ENCODE results near the gene BLACAT1. TPM values are rescaled to one million over a fixed set of nuclear protein-coding genes. Genes with fewer than 3 reads are reported as not detected.
A peak's percentile ranks its signal among the peaks of the same experiment; 100 is the strongest.

The BLACAT1 gene
- total and polyA plus RNA-seq, 9 of the 15 experiments (the other 6 are each of a cell fraction or from before 2014, with no cell fraction given): 0.10 to 5.9 (median 0.73) TPM

DNA sequence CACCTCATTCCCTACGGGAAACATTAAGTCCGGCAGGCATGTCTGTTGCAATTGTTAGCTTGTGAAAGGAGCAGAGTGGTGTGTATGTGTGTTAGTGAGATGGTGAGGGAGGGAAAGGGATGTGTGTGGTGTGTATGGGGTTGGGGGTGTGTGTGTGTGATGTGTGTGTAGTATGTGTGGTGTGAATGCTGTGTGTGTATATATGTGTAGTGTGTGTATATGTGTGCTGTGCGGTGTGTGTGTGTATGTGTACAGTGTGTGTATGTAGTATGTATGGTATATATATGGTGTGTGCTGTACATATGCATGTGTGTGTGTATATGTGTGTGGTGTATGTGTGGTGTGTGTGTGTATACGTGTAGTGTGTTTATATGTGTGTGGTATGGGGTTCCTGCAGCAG, 20.8 kb upstream of the BLACAT1 start:
- H3K9me3 ChIP-seq (replicated peaks; ENCODE audit: control insufficient read depth, insufficient read depth, low read depth, low read length): peaks cover 4% of the 10 kb centered on the region; the same call in 1 of the 2 replicates
- in situ Hi-C loops (cut with MboI): no loop called here
- ATAC-seq (no peak), FAIRE-seq (no peak), DNase-seq (ENCODE audit: extremely low read depth in 1 of 4, low spot score in 3 of 4) (no peak)
- CTCF ChIA-PET (ENCODE audit: low intra/inter-chr PET ratio): no interaction called here
- peaks cover 10 to 35% of the 10 kb centered on the region in 2 experiments for H3K27me3 ChIP-seq (ENCODE audit: control insufficient read depth in 2 of 2, insufficient read depth in 2 of 2, low read length in 2 of 2)
- TF ChIP-seq, protein P1, sequence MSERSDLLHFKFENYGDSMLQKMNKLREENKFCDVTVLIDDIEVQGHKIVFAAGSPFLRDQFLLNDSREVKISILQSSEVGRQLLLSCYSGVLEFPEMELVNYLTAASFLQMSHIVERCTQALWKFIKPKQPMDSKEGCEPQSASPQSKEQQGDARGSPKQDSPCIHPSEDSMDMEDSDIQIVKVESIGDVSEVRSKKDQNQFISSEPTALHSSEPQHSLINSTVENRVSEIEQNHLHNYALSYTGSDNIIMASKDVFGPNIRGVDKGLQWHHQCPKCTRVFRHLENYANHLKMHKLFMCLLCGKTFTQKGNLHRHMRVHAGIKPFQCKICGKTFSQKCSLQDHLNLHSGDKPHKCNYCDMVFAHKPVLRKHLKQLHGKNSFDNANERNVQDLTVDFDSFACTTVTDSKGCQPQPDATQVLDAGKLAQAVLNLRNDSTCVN (CRISPR knock-in tag; IDR thresholded peaks at IDR 0.05): peak; percentile 58; the same call in 1 of the 2 replicates
- no peak for TF ChIP-seq DACH1 (IDR thresholded peaks at IDR 0.05; ENCODE audit: partially characterized antibody)
- TF ChIP-seq OTX1 (CRISPR knock-in tag; IDR thresholded peaks at IDR 0.05): 0 out of 2 replicates have a peak, but pooled peaks have one; percentile 15
- TF ChIP-seq TSC22D4 (tag; IDR thresholded peaks at IDR 0.05): 0 out of 2 replicates have a peak, but pooled peaks have one; percentile 67
- TF ChIP-seq ELF4 (CRISPR knock-in tag; IDR thresholded peaks at IDR 0.05): 0 out of 2 replicates have a peak, but pooled peaks have one; percentile 40
- POLR2A ChIA-PET: interaction anchor here (0.5 to 1.0 kb wide), 3 partner anchors 9 to 16 kb away, joined by 3 read pairs; no protein-coding TSS in a partner anchor
- no peak overlapping the region for H3K9ac ChIP-seq (ENCODE audit: insufficient read depth in 1 of 2, low read depth in 2 of 2, low read length in 2 of 2)
- no peaks in the 10 kb centered on the region for H3K79me2 ChIP-seq (ENCODE audit: control insufficient read depth, insufficient read depth, low read length)
- no peak overlapping the region for H3K27ac ChIP-seq (ENCODE audit: extremely low read depth, low read depth, low read length)
- intact Hi-C loops (cut with micrococcal nuclease): no loop called here
- no peak overlapping the region for H3K4me2 ChIP-seq (ENCODE audit: insufficient read depth, low read length)
- no peaks in the 10 kb centered on the region for H3K36me3 ChIP-seq (ENCODE audit: control insufficient read depth, insufficient read depth, low read length)
- H3K9me1 ChIP-seq (ENCODE audit: control insufficient read depth, insufficient read depth, low read length): no peaks in the 10 kb centered on the region
- BruUV-seq (replicated peaks): no TSS peak
- H3K4me1 ChIP-seq (replicated peaks in 1 of 2; ENCODE audit: control insufficient read depth in 2 of 2, insufficient read depth in 2 of 2, low read length in 2 of 2): peaks cover 0 to 4% of the 10 kb centered on the region in 2 experiments; a peak in 1 of 5 replicates
- peaks cover 10% of the 10 kb centered on the region for H4K20me1 ChIP-seq (replicated peaks; ENCODE audit: control insufficient read depth, insufficient read depth, low read length)
- no peak overlapping the region for H3K4me3 ChIP-seq
- 3% methylated on average over 4 of the region's 4 CpGs for WGBS (ENCODE audit: insufficient coverage, low coverage, missing lambda C conversion rate)
- H2AFZ ChIP-seq (ENCODE audit: low read depth, low read length): no peak overlapping the region
